ENCODE results near the gene HOXA7. TPM values are rescaled to one million over a fixed set of nuclear protein-coding genes. Genes with fewer than 3 reads are reported as not detected.

The HOXA7 gene
- polyA plus RNA-seq, 1 of the 3 experiments (the other 2 are of a cell fraction) = not detected

DNA sequence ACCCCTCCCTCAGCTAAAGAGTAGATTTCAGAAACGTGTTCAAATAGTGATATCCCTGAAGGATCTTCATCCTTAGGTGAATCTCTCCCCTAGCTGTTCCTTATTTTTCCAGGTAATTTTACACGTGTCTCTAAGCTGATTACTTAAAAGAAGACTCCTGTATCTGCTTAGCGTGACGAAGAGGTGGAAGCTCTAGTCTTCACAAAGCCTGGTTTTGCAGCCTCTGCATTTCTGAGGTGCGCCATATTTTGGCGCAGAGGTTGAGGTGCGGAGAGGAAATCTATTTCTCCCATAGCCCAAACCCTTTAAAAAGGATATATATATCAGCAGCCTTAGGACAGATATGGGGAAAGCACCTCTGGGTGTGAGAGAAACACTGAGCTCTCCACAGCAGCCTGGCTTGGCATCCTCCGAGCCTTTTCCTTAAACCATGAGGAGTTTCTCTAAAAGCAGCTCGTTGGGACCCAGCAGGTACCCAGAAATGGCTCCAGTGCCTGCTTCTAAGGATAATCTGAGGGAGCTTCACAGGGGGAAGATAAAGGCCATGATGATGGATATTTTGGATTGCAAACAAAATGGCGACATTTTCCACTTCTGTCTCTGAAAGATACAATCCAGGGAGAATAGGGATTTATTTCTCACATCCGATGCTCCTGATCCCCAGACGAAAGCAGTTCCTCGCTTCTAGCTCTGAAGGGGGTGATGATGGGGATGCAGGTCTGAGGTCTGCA lies 51.0 kb downstream of the HOXA7 start:
- no peak for DNase-seq
- Histone ChIP-seq H3K27ac (ENCODE audit: low read depth in 2 of 2, low read length in 1 of 2) (no peak overlapping the region), H3K79me2 (ENCODE audit: insufficient read depth) (no peaks in the 10 kb centered on the region), H3K9ac (no peak overlapping the region), H3K9me3 (no peaks in the 10 kb centered on the region), H3K4me2 (no peak overlapping the region), H3K36me3 (replicated peaks in 1 of 2; ENCODE audit: control insufficient read depth in 1 of 2, insufficient read depth in 2 of 2, low read length in 1 of 2) (no peaks in the 10 kb centered on the region), H3K9me2 (no peaks in the 10 kb centered on the region), H3F3A (replicated peaks; ENCODE audit: insufficient read depth) (no peaks in the 10 kb centered on the region), H3K4me3 (ENCODE audit: low read depth in 2 of 2, low read length in 1 of 2) (no peak overlapping the region), H3K4me1 (ENCODE audit: control insufficient read depth in 1 of 2, insufficient read depth in 2 of 2, low read depth in 1 of 2, low read length in 1 of 2) (no peaks in the 10 kb centered on the region; a peak in 1 of 4 replicates), H3K27me3 (ENCODE audit: insufficient read depth) (peaks cover 100% of the 10 kb centered on the region), H4K20me1 (ENCODE audit: insufficient read depth) (no peaks in the 10 kb centered on the region), H2AFZ (ENCODE audit: low read depth) (no peak overlapping the region)
- CTCF ChIA-PET = interaction anchor here (0.6 to 2.0 kb wide), 12 partner anchors 9 to 424 kb away, joined by 3 to 6 read pairs (median 4); partner anchors contain the start of gene HOXA5
- POLR2A ChIA-PET = no interaction called here
- 28% methylated on average over 13 of the region's 13 CpGs for WGBS (ENCODE audit: low lambda C conversion rate)
- no peak for TF ChIP-seq RCOR1 (IDR thresholded peaks at IDR 0.05; ENCODE audit: low read length)
- no peak for TF ChIP-seq POLR2AphosphoS5 (IDR thresholded peaks at IDR 0.05; ENCODE audit: low read depth, low read length)
- TF ChIP-seq, protein P1, sequence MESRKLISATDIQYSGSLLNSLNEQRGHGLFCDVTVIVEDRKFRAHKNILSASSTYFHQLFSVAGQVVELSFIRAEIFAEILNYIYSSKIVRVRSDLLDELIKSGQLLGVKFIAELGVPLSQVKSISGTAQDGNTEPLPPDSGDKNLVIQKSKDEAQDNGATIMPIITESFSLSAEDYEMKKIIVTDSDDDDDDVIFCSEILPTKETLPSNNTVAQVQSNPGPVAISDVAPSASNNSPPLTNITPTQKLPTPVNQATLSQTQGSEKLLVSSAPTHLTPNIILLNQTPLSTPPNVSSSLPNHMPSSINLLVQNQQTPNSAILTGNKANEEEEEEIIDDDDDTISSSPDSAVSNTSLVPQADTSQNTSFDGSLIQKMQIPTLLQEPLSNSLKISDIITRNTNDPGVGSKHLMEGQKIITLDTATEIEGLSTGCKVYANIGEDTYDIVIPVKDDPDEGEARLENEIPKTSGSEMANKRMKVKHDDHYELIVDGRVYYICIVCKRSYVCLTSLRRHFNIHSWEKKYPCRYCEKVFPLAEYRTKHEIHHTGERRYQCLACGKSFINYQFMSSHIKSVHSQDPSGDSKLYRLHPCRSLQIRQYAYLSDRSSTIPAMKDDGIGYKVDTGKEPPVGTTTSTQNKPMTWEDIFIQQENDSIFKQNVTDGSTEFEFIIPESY (IDR thresholded peaks at IDR 0.05; ENCODE audit: borderline replicate concordance, low read depth) = no peak
- TF ChIP-seq RFX5 (IDR thresholded peaks at IDR 0.05; ENCODE audit: low read length) = no peak
- TF ChIP-seq NRF1 (IDR thresholded peaks at IDR 0.05; ENCODE audit: low read depth, low read length) = no peak
- no peak for TF ChIP-seq TEAD4 (IDR thresholded peaks at IDR 0.05; ENCODE audit: borderline replicate concordance, insufficient read depth)
- TF ChIP-seq, protein P2, sequence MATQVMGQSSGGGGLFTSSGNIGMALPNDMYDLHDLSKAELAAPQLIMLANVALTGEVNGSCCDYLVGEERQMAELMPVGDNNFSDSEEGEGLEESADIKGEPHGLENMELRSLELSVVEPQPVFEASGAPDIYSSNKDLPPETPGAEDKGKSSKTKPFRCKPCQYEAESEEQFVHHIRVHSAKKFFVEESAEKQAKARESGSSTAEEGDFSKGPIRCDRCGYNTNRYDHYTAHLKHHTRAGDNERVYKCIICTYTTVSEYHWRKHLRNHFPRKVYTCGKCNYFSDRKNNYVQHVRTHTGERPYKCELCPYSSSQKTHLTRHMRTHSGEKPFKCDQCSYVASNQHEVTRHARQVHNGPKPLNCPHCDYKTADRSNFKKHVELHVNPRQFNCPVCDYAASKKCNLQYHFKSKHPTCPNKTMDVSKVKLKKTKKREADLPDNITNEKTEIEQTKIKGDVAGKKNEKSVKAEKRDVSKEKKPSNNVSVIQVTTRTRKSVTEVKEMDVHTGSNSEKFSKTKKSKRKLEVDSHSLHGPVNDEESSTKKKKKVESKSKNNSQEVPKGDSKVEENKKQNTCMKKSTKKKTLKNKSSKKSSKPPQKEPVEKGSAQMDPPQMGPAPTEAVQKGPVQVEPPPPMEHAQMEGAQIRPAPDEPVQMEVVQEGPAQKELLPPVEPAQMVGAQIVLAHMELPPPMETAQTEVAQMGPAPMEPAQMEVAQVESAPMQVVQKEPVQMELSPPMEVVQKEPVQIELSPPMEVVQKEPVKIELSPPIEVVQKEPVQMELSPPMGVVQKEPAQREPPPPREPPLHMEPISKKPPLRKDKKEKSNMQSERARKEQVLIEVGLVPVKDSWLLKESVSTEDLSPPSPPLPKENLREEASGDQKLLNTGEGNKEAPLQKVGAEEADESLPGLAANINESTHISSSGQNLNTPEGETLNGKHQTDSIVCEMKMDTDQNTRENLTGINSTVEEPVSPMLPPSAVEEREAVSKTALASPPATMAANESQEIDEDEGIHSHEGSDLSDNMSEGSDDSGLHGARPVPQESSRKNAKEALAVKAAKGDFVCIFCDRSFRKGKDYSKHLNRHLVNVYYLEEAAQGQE (IDR thresholded peaks at IDR 0.05; ENCODE audit: low read depth, low read length) = no peak
- TF ChIP-seq TAF1 (IDR thresholded peaks at IDR 0.05; ENCODE audit: borderline replicate concordance, low read depth, low read length) = no peak
- TF ChIP-seq, protein P3, sequence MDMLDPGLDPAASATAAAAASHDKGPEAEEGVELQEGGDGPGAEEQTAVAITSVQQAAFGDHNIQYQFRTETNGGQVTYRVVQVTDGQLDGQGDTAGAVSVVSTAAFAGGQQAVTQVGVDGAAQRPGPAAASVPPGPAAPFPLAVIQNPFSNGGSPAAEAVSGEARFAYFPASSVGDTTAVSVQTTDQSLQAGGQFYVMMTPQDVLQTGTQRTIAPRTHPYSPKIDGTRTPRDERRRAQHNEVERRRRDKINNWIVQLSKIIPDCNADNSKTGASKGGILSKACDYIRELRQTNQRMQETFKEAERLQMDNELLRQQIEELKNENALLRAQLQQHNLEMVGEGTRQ (IDR thresholded peaks at IDR 0.05; ENCODE audit: borderline replicate concordance, low read depth, low read length) = no peak
- TF ChIP-seq SIN3A (IDR thresholded peaks at IDR 0.05; ENCODE audit: borderline replicate concordance, low read depth, low read length) = no peak
- TF ChIP-seq, protein P4, sequence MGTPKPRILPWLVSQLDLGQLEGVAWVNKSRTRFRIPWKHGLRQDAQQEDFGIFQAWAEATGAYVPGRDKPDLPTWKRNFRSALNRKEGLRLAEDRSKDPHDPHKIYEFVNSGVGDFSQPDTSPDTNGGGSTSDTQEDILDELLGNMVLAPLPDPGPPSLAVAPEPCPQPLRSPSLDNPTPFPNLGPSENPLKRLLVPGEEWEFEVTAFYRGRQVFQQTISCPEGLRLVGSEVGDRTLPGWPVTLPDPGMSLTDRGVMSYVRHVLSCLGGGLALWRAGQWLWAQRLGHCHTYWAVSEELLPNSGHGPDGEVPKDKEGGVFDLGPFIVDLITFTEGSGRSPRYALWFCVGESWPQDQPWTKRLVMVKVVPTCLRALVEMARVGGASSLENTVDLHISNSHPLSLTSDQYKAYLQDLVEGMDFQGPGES (IDR thresholded peaks at IDR 0.05; ENCODE audit: low read depth, low read length) = no peak
- TF ChIP-seq EP300 (IDR thresholded peaks at IDR 0.05; ENCODE audit: borderline replicate concordance in 1 of 2, low read depth in 1 of 2, low read length in 1 of 2) = no peak
- TF ChIP-seq NFIC (IDR thresholded peaks at IDR 0.05; ENCODE audit: borderline replicate concordance) = no peak
- no peak for TF ChIP-seq RXRA (IDR thresholded peaks at IDR 0.05; ENCODE audit: borderline replicate concordance, low read depth)
- no peak for TF ChIP-seq SMC3 (IDR thresholded peaks at IDR 0.05; ENCODE audit: low read depth, low read length)
- no peak for TF ChIP-seq MEF2A (IDR thresholded peaks at IDR 0.05; ENCODE audit: borderline replicate concordance, low read depth)

All from SK-N-SH (cell line).